SK-MEL-5 (cell line): ENCODE data around the gene SLC26A1. TPM values are rescaled to one million over a fixed set of nuclear protein-coding genes. Genes with fewer than 3 reads are reported as not detected.
A peak's percentile ranks its signal among the peaks of the same experiment; 100 is the strongest.

ENCODE experiments used
- DNase-seq: peaks from one replicate; pipeline ENCODE4 v3.0.0-alpha.2; 2016; ENCODE audit warnings: low read depth, low spot score
- in situ Hi-C: cut with HindIII; loops from 2 replicates; pipeline ENCODE4 v1.10.0; 2016; ENCODE audit warnings: low sequenced_read_pairs, high pct_unique_total_duplicates, low pct_unique_long_range_greater_than_20kb
- polyA plus RNA-seq, 2 experiments: library from polyadenylated mRNA; depleted of rRNA; stranded (reverse); fragments of >200 nt; gene quantifications; 2 replicates each; pipeline ENCODE4 v1.2.3, GENCODE V29; 2015
- total RNA-seq: library from RNA; depleted of rRNA; stranded (reverse); fragments of >200 nt; shearing (Covaris generic); gene quantifications from 2 replicates; pipeline ENCODE4 v1.2.3, GENCODE V29; 2014; rRNA removed

SLC26A1 gene, protein sequence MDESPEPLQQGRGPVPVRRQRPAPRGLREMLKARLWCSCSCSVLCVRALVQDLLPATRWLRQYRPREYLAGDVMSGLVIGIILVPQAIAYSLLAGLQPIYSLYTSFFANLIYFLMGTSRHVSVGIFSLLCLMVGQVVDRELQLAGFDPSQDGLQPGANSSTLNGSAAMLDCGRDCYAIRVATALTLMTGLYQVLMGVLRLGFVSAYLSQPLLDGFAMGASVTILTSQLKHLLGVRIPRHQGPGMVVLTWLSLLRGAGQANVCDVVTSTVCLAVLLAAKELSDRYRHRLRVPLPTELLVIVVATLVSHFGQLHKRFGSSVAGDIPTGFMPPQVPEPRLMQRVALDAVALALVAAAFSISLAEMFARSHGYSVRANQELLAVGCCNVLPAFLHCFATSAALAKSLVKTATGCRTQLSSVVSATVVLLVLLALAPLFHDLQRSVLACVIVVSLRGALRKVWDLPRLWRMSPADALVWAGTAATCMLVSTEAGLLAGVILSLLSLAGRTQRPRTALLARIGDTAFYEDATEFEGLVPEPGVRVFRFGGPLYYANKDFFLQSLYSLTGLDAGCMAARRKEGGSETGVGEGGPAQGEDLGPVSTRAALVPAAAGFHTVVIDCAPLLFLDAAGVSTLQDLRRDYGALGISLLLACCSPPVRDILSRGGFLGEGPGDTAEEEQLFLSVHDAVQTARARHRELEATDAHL
- 0.37 TPM in 1 of 2 replicates, not detected in the other for total RNA-seq
- polyA plus RNA-seq (2015; cell fraction: cytosol; rRNA removed): 0.11 TPM in 1 of 2 replicates, not detected in the other
- polyA plus RNA-seq (2015; cell fraction: nucleus; rRNA removed): 0.99 and 1.4 TPM in 2 replicates

- no peak for DNase-seq
- in situ Hi-C loops: no loop called here
Measured at GRCh38 chr4:993111-994029, at the start of gene SLC26A1. Gene SLC26A1, minus strand, starts transcription at chr4:993404. Its CDS starts 1,701 bp downstream, at chr4:991703.

GRCh38 chr4:1042352-1043055 is 49.3 kb upstream of the SLC26A1 start:
- no peak for DNase-seq
- in situ Hi-C loops: no loop called here

DNA sequence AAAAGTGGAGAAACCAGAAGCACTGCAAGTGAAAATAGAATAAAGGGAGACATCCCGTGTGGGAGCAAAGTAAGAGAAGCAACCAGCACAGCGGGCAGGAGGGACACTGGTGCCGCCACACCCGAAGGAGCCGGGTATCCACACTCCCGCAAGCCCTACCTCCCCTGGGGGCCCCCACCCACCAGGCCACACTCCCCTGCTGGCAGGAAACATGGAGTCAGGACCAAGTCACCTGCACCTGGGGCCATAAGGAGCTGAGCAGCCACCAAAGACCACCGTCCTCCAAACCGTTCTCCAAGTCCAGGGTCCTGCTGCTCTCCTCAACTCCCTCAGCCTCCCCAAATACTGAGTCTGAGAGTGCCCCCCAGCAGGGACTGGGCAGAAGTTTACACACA is 48.7 kb upstream of the SLC26A1 start:
- in situ Hi-C loops: no loop called here
- no peak for DNase-seq

DNA sequence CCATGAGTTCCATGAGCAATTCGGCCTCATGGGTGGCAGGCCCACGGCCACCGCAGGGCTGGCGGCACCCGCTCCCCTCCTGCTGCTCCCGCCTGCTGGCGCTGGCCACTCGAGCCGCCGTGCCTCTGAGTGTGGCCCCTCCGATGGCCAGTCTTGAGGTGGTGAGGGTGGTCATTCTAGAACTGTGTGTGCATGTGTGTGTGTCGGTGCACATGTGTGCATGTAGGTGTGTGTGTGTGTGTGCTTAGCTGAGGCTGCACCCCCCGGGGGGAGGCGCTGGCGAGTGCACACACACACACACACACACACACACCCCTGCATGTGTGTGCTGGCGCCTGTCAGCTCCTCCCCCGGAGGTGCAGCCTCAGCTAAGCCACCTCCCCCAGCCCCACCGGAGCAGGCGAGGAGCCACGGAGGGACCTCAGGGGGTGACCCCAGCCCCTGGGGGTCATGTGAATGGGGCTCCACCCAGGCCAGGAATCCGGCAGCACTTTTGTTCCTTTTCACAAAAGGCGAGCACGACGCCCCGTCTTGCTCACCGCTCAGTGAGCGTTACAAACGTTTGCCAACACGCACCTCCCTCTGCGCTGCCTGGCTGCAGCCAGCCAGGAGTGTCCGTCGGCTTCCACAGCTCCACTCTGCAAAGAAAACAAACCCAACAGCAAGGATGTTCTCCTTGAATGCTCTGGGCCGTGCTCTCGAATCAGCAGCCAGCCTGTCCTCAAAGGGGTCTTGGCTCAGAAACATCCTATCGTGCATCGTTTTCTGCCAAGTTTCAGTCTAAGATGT is 48.1 kb upstream of the SLC26A1 start:
- in situ Hi-C loops: no loop called here
- no peak for DNase-seq

DNA sequence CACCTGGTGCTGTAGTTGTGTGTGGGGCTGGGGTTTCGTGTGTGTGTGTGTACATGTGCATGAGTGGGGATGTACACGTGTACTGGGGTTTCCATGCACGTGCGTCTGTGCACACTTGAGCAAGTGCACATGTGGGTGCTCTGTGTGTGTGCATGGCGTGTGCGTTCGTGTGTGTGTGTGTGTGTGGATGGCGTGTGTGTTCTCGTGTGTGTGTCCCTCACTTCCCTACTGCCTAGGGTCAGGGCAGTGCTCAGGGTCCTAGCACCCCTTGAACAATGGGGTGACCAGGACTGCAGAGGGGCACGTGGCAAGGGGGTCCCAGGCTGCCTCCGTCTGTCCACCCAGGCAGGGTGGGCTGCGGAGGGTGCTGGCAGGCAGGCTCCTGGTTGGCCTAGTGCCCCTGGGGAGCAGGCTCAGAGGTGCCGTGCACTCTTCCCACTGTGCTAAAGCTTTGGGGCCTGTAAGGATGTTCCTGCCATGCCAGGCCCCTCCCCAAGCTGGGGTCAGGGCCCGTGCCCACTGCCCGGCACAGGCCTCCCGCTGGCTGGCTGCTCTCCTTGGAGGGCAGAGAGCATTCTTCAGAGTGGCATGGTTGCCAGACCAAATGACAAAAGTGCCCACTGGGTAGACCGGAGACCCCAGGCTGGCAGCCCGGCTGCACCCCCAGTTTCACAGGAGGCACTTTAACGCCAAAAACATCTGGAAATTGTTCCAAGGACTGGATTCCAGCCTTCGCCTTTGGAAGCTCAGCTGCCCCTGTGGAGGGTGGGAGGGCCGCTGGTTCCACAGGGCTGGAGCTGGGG is 47.3 kb upstream of the SLC26A1 start:
- DNase-seq: no peak
- in situ Hi-C loops: no loop called here

- in situ Hi-C loops: no loop called here
- DNase-seq: no peak
Measured at GRCh38 chr4:1039493-1040343, 46.5 kb upstream of the SLC26A1 start.

DNA sequence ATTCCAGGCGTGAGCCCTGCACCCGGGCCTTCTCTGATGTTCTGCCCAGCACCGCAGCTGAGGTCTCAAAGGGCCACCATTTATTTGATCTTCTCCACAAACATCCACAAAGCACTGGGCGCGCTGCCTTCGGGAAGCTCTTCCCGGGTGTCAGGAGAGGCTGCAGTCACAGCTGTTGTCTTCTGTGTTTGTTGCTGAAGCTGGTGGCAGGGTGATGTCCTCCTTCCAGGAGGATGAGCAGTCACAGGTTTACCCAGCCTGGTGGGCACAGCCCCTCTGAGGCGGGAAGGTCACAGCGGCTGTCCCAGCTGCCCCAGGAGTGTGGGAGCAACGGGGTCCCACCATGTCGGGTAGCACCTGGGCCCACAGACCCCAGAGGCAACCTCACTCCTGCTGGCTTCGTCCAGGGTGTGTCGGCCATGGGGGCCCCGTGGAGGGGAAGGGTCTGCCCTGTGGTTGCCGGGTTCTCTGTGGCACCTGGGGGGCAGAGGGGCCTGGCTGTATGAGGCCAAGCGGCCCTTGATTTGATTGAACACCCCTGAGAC is 45.8 kb upstream of the SLC26A1 start:
- in situ Hi-C loops: no loop called here
- DNase-seq: no peak

GRCh38 chr4:1036976-1037810 is 44.0 kb upstream of the SLC26A1 start:
- DNase-seq: no peak
- in situ Hi-C loops: no loop called here

GRCh38 chr4:1036095-1036494 is 42.9 kb upstream of the SLC26A1 start:
- in situ Hi-C loops: no loop called here
- no peak for DNase-seq

- peak; percentile 76 for DNase-seq
- in situ Hi-C loops: no loop called here
Measured at GRCh38 chr4:1035510-1035909, 42.3 kb upstream of the SLC26A1 start.

DNA sequence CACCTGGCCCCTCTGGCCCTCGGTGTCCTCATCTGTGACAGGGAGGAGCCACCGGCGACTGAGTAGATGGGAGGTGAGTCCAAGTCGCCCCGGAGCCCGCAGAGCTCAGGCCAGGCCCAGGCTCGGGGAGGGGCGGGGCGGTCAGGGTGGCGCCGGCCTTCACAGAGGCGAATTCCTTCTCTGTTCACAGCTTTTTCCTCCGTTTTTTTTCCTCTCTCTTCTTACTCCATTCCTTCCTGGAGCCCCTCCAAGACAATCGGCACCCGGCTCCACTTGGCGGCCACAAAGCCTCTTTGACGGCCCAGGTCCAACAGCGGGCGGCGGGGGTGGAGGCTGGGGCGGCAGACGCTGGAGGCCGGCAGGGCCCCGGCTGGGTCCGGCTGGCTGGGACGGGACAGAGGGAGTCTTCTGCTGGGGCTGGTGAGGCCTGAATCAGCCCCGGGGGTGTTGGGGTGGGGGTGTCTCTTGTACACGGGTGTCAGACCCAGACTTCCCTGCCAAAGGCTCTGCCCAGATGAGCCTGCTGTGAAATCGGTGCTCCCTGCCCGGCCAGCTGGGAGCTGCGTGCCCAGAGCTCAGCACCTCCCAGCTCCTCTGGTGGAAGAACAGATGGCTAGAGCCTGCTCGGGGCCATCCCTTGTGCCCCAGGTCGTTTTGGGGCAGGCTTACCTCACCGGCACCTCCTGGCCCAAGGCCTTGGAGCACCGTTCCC is 40.8 kb upstream of the SLC26A1 start:
- no peak for DNase-seq
- in situ Hi-C loops: no loop called here

DNA sequence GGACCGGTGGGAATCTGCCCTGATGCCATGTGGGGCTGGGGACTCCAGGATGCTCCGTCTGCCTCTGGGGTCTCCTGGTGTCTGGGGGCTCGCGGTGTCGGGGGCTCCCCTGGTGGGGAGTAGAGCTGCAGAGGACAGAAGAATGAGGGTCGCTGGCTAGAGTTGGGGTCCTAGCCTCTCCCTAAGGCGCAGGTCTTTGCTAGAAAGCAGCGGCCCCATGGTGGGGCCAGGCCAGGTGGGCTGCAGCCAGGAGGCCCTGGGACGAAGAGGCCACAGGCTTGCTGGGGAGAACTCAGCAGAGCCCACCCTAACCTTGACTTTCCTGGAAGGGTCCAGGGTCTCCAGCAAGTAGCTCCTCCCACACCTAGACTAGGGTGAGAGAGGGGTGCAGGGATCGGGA is 39.7 kb upstream of the SLC26A1 start:
- in situ Hi-C loops: no loop called here
- DNase-seq: no peak

DNA sequence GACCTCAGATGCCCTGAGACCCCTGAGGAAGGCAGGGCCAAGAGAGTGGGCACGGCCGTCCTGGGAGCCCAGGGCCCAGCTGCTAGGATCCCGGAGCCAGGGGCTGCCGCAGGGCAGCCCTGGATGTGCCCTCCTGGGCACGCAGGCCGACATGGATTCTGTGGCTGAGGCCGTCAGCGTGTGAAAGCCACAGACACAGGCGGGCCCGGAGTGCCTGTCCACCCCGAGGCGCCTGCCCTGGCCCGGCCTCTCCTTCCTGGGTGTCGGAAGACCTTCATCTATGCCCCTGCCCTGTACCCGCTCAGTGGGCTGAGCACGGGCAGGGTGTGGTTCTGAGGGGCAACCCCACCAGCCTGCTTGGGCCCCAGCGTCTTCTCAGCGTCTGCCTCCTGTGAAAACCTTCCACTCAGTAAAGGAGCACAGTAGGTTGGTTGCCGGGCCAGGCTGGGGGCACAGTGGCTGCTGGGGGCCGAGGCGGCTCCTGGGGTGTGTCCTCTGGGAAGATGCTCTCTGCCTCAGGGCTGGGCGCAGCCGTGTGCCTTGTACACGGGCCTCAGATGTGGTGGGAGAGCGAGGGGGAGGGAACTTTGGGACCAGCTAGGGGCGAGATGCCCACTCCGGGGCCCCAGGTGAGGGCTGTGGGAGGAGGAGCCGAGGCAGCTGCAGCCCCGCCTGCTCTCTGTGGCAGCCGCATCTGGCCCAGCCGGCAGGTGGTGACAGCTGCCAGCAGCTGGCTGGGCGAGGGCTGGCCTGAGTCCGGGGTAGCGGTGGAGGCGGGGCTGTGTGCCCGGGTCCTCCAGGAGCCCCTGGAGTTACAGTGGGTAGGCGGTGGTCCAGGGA is 39.0 kb upstream of the SLC26A1 start:
- no peak for DNase-seq
- in situ Hi-C loops: no loop called here
